ENCODE data around the gene NBPF3. TPM values are rescaled to one million over a fixed set of nuclear protein-coding genes. Genes with fewer than 3 reads are reported as not detected.
A peak's percentile ranks its signal among the peaks of the same experiment; 100 is the strongest.
"Not testable (repeated sequence)": the region's sequence is repeated elsewhere in the genome, so short reads cannot be mapped to it uniquely, and the experiment has no call there.

The NBPF3 gene
- total RNA-seq: 1 to 10 TPM; 3.4 to 7.9 (median 5.8) TPM
- 1.9 TPM for polyA plus RNA-seq
- long read RNA-seq, donor 1, full-length matches to known transcripts: 2 of 7 reads
- long read RNA-seq, donor 1, partial matches to known transcripts: 0 of 7 reads
- long read RNA-seq, donor 1, other reads (novel, unspliced or antisense): 5 of 7 reads
- long read RNA-seq, donor 2, full-length matches to known transcripts: 2 of 8 reads
- long read RNA-seq, donor 2, partial matches to known transcripts: 2 of 8 reads
- long read RNA-seq, donor 2, other reads (novel, unspliced or antisense): 4 of 8 reads
- long read RNA-seq, donor 3, full-length matches to known transcripts: 2 of 19 reads
- long read RNA-seq, donor 3, partial matches to known transcripts: 4 of 19 reads
- long read RNA-seq, donor 3, other reads (novel, unspliced or antisense): 13 of 19 reads
- long read RNA-seq, donor 4, full-length matches to known transcripts: 1 of 2 reads
- long read RNA-seq, donor 4, partial matches to known transcripts: 0 of 2 reads
- long read RNA-seq, donor 4, other reads (novel, unspliced or antisense): 1 of 2 reads

- peak; percentile 90 to 97 (median 90) for DNase-seq
- Histone ChIP-seq H3K4me1 (ENCODE audit: control insufficient read depth, insufficient read depth, low read length) (no peaks in the 10 kb centered on the region), H3K9me3 (ENCODE audit: control insufficient read depth, low read length) (no peaks in the 10 kb centered on the region), H3K27ac (ENCODE audit: low read length) (no peak within 1 kb of the TSS), H3K27me3 (ENCODE audit: control insufficient read depth, insufficient read depth) (no peaks in the 10 kb centered on the region), H3K4me3 (ENCODE audit: low read length) (peak within 1 kb of the TSS; percentile 55)
- intact Hi-C loops (cut with DNase I): no loop called here
- WGBS: under 1% methylated on average over 87 of the region's 87 CpGs
- ATAC-seq: peak; percentile 98
These were observed at the start of gene NBPF3 for GRCh38 chr1:21439721-21440629. TSS of gene NBPF3 (plus strand) at chr1:21440137. CDS start at chr1:21445087, 4,950 bp downstream.

- ATAC-seq (no peak), DNase-seq (no peak)
- Histone ChIP-seq H3K4me1 (ENCODE audit: control insufficient read depth, insufficient read depth, low read length) (no peaks in the 10 kb centered on the region), H3K9me3 (ENCODE audit: control insufficient read depth, low read length) (no peaks in the 10 kb centered on the region), H3K4me3 (ENCODE audit: low read length) (no peak overlapping the region), H3K27ac (ENCODE audit: low read length) (no peak overlapping the region), H3K27me3 (ENCODE audit: control insufficient read depth, insufficient read depth) (no peaks in the 10 kb centered on the region)
- intact Hi-C loops (cut with DNase I): no loop called here
- 86% methylated on average over 4 of the region's 4 CpGs for WGBS
These were observed 48.4 kb upstream of the NBPF3 start for GRCh38 chr1:21391497-21391896.

- DNase-seq: no peak
- Histone ChIP-seq H3K4me1 (ENCODE audit: control insufficient read depth, insufficient read depth, low read length) (no peaks in the 10 kb centered on the region), H3K27ac (ENCODE audit: low read length) (no peak overlapping the region), H3K27me3 (ENCODE audit: control insufficient read depth, insufficient read depth) (no peaks in the 10 kb centered on the region), H3K4me3 (ENCODE audit: low read length) (no peak overlapping the region), H3K9me3 (ENCODE audit: control insufficient read depth, low read length) (no peaks in the 10 kb centered on the region)
- 78% methylated on average over 15 of the region's 15 CpGs for WGBS
- intact Hi-C loops (cut with DNase I): no loop called here
- ATAC-seq: no peak
These were observed 47.2 kb upstream of the NBPF3 start for GRCh38 chr1:21392587-21393263.

GRCh38 chr1:21396516-21396915 lies 43.4 kb upstream of the NBPF3 start:
- Histone ChIP-seq H3K9me3 (ENCODE audit: control insufficient read depth, low read length) (no peaks in the 10 kb centered on the region), H3K27ac (ENCODE audit: low read length) (no peak overlapping the region), H3K4me3 (ENCODE audit: low read length) (no peak overlapping the region), H3K4me1 (ENCODE audit: control insufficient read depth, insufficient read depth, low read length) (no peaks in the 10 kb centered on the region), H3K27me3 (ENCODE audit: control insufficient read depth, insufficient read depth) (no peaks in the 10 kb centered on the region)
- 65% methylated on average over 4 of the region's 4 CpGs for WGBS
- intact Hi-C loops (cut with DNase I): no loop called here
- DNase-seq (no peak), ATAC-seq (no peak)

- H3K4me1 ChIP-seq (ENCODE audit: control insufficient read depth, insufficient read depth, low read length): no peaks in the 10 kb centered on the region
- H3K4me3 ChIP-seq (ENCODE audit: low read length): no peak overlapping the region
- ATAC-seq: peak in 1 of 2 donors; percentile 78
- 31% methylated on average over 15 of the region's 15 CpGs for WGBS
- H3K9me3 ChIP-seq (ENCODE audit: control insufficient read depth, low read length): no peaks in the 10 kb centered on the region
- no peaks in the 10 kb centered on the region for H3K27me3 ChIP-seq (ENCODE audit: control insufficient read depth, insufficient read depth)
- no peak overlapping the region for H3K27ac ChIP-seq (ENCODE audit: low read length)
- intact Hi-C loops (cut with DNase I): no loop called here
- peak in 1 of 3 donors; percentile 28 for DNase-seq
These were observed 42.1 kb upstream of the NBPF3 start for GRCh38 chr1:21397813-21398188.

- 84% methylated on average over 9 of the region's 9 CpGs for WGBS
These were observed 38.1 kb upstream of the NBPF3 start for GRCh38 chr1:21401726-21402346.

GRCh38 chr1:21406659-21407058 lies 33.3 kb upstream of the NBPF3 start:
- H3K4me3 ChIP-seq (ENCODE audit: low read length): no peak overlapping the region
- H3K27ac ChIP-seq (ENCODE audit: low read length): no peak overlapping the region
- H3K4me1 ChIP-seq (ENCODE audit: control insufficient read depth, insufficient read depth, low read length): no peaks in the 10 kb centered on the region
- 63% methylated on average over 2 of the region's 2 CpGs for WGBS
- H3K27me3 ChIP-seq (ENCODE audit: control insufficient read depth, insufficient read depth): no peaks in the 10 kb centered on the region
- no peak for ATAC-seq
- intact Hi-C loops (cut with DNase I): no loop called here
- DNase-seq: no peak
- H3K9me3 ChIP-seq (ENCODE audit: control insufficient read depth, low read length): no peaks in the 10 kb centered on the region

More at GRCh38 chr1:21401726-21402346, 38.1 kb upstream of the NBPF3 start:
- DNase-seq; H3K27me3 ChIP-seq (ENCODE audit: control insufficient read depth, insufficient read depth); ATAC-seq; H3K4me3 ChIP-seq (ENCODE audit: low read length); H3K9me3 ChIP-seq (ENCODE audit: control insufficient read depth, low read length); H3K4me1 ChIP-seq (ENCODE audit: control insufficient read depth, insufficient read depth, low read length); intact Hi-C loops (cut with DNase I); H3K27ac ChIP-seq (ENCODE audit: low read length): not testable (repeated sequence)

- 46% methylated on average over 3 of the region's 3 CpGs for WGBS
- H3K4me3 ChIP-seq (ENCODE audit: low read length); DNase-seq; intact Hi-C loops (cut with DNase I); H3K27me3 ChIP-seq (ENCODE audit: control insufficient read depth, insufficient read depth); ATAC-seq; H3K9me3 ChIP-seq (ENCODE audit: control insufficient read depth, low read length); H3K4me1 ChIP-seq (ENCODE audit: control insufficient read depth, insufficient read depth, low read length); H3K27ac ChIP-seq (ENCODE audit: low read length): not testable (repeated sequence)
These were observed 30.0 kb upstream of the NBPF3 start for GRCh38 chr1:21409897-21410296.

GRCh38 chr1:21414015-21414414 lies 25.9 kb upstream of the NBPF3 start:
- Histone ChIP-seq H3K27ac (ENCODE audit: low read length) (no peak overlapping the region), H3K4me1 (ENCODE audit: control insufficient read depth, insufficient read depth, low read length) (no peaks in the 10 kb centered on the region), H3K27me3 (ENCODE audit: control insufficient read depth, insufficient read depth) (no peaks in the 10 kb centered on the region), H3K4me3 (ENCODE audit: low read length) (no peak overlapping the region), H3K9me3 (ENCODE audit: control insufficient read depth, low read length) (no peaks in the 10 kb centered on the region)
- DNase-seq (no peak), ATAC-seq (no peak)
- intact Hi-C loops (cut with DNase I): no loop called here
- 78% methylated on average over 5 of the region's 5 CpGs for WGBS

- DNase-seq; H3K27ac ChIP-seq (ENCODE audit: low read length); H3K9me3 ChIP-seq (ENCODE audit: control insufficient read depth, low read length); ATAC-seq; H3K4me1 ChIP-seq (ENCODE audit: control insufficient read depth, insufficient read depth, low read length); H3K27me3 ChIP-seq (ENCODE audit: control insufficient read depth, insufficient read depth); intact Hi-C loops (cut with DNase I); H3K4me3 ChIP-seq (ENCODE audit: low read length): not testable (repeated sequence)
- WGBS: 70% methylated on average over 6 of the region's 6 CpGs
These were observed 19.6 kb upstream of the NBPF3 start for GRCh38 chr1:21420378-21420777.

All from right cardiac atrium (tissue), 5 donors.